DOHH2 (cell line): ENCODE results near the gene ZNF391.
"Not testable (repeated sequence)": the region's sequence is repeated elsewhere in the genome, so short reads cannot be mapped to it uniquely, and the experiment has no call there.

ENCODE experiments used
- H3F3A ChIP-seq: fragments of 200-600 bp; sonication (generic), shearing (Covaris generic); 2 replicates; pipeline ENCODE4 v1.6.0; 2016; ENCODE audit warnings: antibody characterized with exemption, mild to moderate bottlenecking; ENCODE audit not compliant: control insufficient read depth, insufficient read depth
- H3K27ac ChIP-seq: fragments of 200-600 bp; sonication (generic); 2 replicates; pipeline ENCODE4 v1.5.1; 2014; ENCODE audit warnings: low read depth, mild to moderate bottlenecking, low read length, moderate library complexity
- H3K27me3 ChIP-seq: fragments of 200-600 bp; sonication (generic); 2 replicates; pipeline ENCODE4 v1.6.1; 2014; ENCODE audit warnings: mild to moderate bottlenecking, low read length, mixed read lengths; ENCODE audit not compliant: control insufficient read depth
- H3K36me3 ChIP-seq: fragments of 200-600 bp; sonication (generic); 2 replicates; pipeline ENCODE4 v1.6.1; 2014; ENCODE audit warnings: mild to moderate bottlenecking, low read length, moderate library complexity, mixed read lengths; ENCODE audit not compliant: control insufficient read depth
- H3K4me1 ChIP-seq: fragments of 200-600 bp; sonication (generic); 2 replicates; pipeline ENCODE4 v1.6.1; 2014; ENCODE audit warnings: mild to moderate bottlenecking, low read length, mixed read lengths; ENCODE audit not compliant: control insufficient read depth
- H3K4me2 ChIP-seq: fragments of 200-600 bp; sonication (generic); 2 replicates; pipeline ENCODE4 v1.6.0; 2014; ENCODE audit warnings: mild to moderate bottlenecking, low read length, moderate library complexity
- H3K4me3 ChIP-seq: fragments of 200-600 bp; sonication (generic); 2 replicates; pipeline ENCODE4 v1.5.1; 2014; ENCODE audit warnings: mild to moderate bottlenecking, low read length, mixed read lengths
- H3K79me2 ChIP-seq: fragments of 200-600 bp; sonication (generic); 2 replicates; pipeline ENCODE4 v1.6.1; 2014; ENCODE audit warnings: mild to moderate bottlenecking, low read length, mixed read lengths; ENCODE audit not compliant: control insufficient read depth
- H3K9me2 ChIP-seq: fragments of 200-600 bp; sonication (generic); replicated peaks from 2 replicates; pipeline ENCODE4 v1.6.1; 2014; ENCODE audit warnings: mild to moderate bottlenecking, low read length, mixed read lengths; ENCODE audit not compliant: control insufficient read depth
- H3K9me3 ChIP-seq: fragments of 200-600 bp; sonication (generic); 2 replicates; pipeline ENCODE4 v1.6.1; 2014; ENCODE audit warnings: antibody characterized with exemption, low read length, mixed read lengths; ENCODE audit not compliant: control insufficient read depth, insufficient read depth
- H4K20me1 ChIP-seq: fragments of 200-600 bp; sonication (generic); 2 replicates; pipeline ENCODE4 v1.6.0; 2014; ENCODE audit warnings: low read depth, mild to moderate bottlenecking, antibody characterized with exemption, low read length, moderate library complexity; ENCODE audit not compliant: control insufficient read depth, insufficient read depth
- CTCF ChIP-seq: fragments of 200-600 bp; sonication (generic); IDR thresholded peaks from one replicate; pipeline ENCODE4 v1.5.1; 2014; ENCODE audit warnings: antibody characterized with exemption, mild to moderate bottlenecking, low read depth, low read length; ENCODE audit not compliant: poor library complexity, severe bottlenecking
- EZH2phosphoT487 ChIP-seq: fragments of 200-600 bp; sonication (generic); IDR thresholded peaks from 2 replicates; pipeline ENCODE4 v1.6.1; 2017; ENCODE audit warnings: borderline replicate concordance, mild to moderate bottlenecking, antibody characterized with exemption, low read length, moderate library complexity, mixed read lengths

The ZNF391 gene

GRCh38 chr6:27374824-27375612, 13.5 kb upstream of the ZNF391 start:
- H3K4me2 ChIP-seq = no peak overlapping the region
- no peaks in the 10 kb centered on the region; the same call in 1 of the 2 replicates for H3K9me3 ChIP-seq
- H3K4me3 ChIP-seq = no peak overlapping the region
- no peaks in the 10 kb centered on the region for H3F3A ChIP-seq
- no peaks in the 10 kb centered on the region for H3K27me3 ChIP-seq
- H4K20me1 ChIP-seq = no peaks in the 10 kb centered on the region
- H3K79me2 ChIP-seq = no peaks in the 10 kb centered on the region
- no peaks in the 10 kb centered on the region for H3K9me2 ChIP-seq
- TF ChIP-seq CTCF (no peak), EZH2phosphoT487 (no peak)
- no peaks in the 10 kb centered on the region for H3K36me3 ChIP-seq
- H3K4me1 ChIP-seq = no peaks in the 10 kb centered on the region
- H3K27ac ChIP-seq = no peak overlapping the region

- H3K4me3 ChIP-seq = no peak overlapping the region
- no peak overlapping the region for H3K27ac ChIP-seq
- no peaks in the 10 kb centered on the region for H3K27me3 ChIP-seq
- H3K4me1 ChIP-seq = no peaks in the 10 kb centered on the region
- no peaks in the 10 kb centered on the region for H4K20me1 ChIP-seq
- no peaks in the 10 kb centered on the region for H3F3A ChIP-seq
- no peak overlapping the region for H3K4me2 ChIP-seq
- H3K9me3 ChIP-seq = no peaks in the 10 kb centered on the region; the same call in 1 of the 2 replicates
- no peaks in the 10 kb centered on the region for H3K36me3 ChIP-seq
- H3K79me2 ChIP-seq = no peaks in the 10 kb centered on the region
- TF ChIP-seq CTCF = no peak
- TF ChIP-seq EZH2phosphoT487 = no peak
- no peaks in the 10 kb centered on the region for H3K9me2 ChIP-seq
Measured at GRCh38 chr6:27375613-27376079, 12.9 kb upstream of the ZNF391 start.

GRCh38 chr6:27378406-27378805, 10.2 kb upstream of the ZNF391 start:
- H3F3A ChIP-seq, H3K4me2 ChIP-seq, H3K9me3 ChIP-seq, H3K9me2 ChIP-seq, H3K4me3 ChIP-seq, H4K20me1 ChIP-seq, H3K79me2 ChIP-seq, H3K27ac ChIP-seq, H3K27me3 ChIP-seq, H3K4me1 ChIP-seq, H3K36me3 ChIP-seq: not testable (repeated sequence)

GRCh38 chr6:27381001-27381400, 7.6 kb upstream of the ZNF391 start:
- not testable (repeated sequence) for H3K4me3 ChIP-seq, H3K36me3 ChIP-seq, H3K27me3 ChIP-seq, H3K9me3 ChIP-seq, H3K79me2 ChIP-seq, H3K4me1 ChIP-seq, H3K4me2 ChIP-seq, H4K20me1 ChIP-seq, H3K9me2 ChIP-seq, H3F3A ChIP-seq, H3K27ac ChIP-seq
